ENCODE data around the gene CLCA2. TPM values are rescaled to one million over a fixed set of nuclear protein-coding genes. Genes with fewer than 3 reads are reported as not detected.

Gene CLCA2
- polyA plus RNA-seq (not detected in 2 replicates), polyA minus RNA-seq (not detected in 2 replicates)

DNA sequence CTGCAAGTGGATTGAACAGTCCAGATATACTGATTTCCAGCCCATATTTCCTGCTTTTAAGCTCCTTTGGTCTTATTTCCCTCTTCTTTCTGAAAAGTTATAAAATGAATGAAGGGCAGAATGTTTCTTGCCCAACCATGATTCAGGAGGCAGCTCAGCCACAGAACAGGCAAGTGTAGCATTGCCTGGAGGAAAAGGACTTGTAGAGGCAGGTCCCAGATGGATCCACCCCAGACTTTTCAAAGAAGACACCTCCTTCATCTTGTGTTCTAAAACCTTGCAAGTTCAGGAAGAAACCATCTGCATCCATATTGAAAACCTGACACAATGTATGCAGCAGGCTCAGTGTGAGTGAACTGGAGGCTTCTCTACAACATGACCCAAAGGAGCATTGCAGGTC lies at the start of gene CLCA2:
Gene CLCA2 (plus strand): TSS at position 299 of the 400 bp plus-strand sequence. CDS start 77 bp downstream, at position 376.
- no peak within 1 kb of the TSS for H2AFZ ChIP-seq (ENCODE audit: low read depth, low read length)
- H3K4me2 ChIP-seq (ENCODE audit: low read length): no peak within 1 kb of the TSS
- H3K79me2 ChIP-seq (replicated peaks; ENCODE audit: insufficient read depth, low read length): no peaks in the 10 kb centered on the region
- no peaks in the 10 kb centered on the region for H4K20me1 ChIP-seq (ENCODE audit: insufficient read depth)
- H3K27ac ChIP-seq (ENCODE audit: low read length): no peak within 1 kb of the TSS
- H3K27me3 ChIP-seq (ENCODE audit: insufficient read depth, low read depth, low read length): no peaks in the 10 kb centered on the region
- H3K9me3 ChIP-seq (ENCODE audit: low read length): no peaks in the 10 kb centered on the region
- H3K4me3 ChIP-seq (ENCODE audit: low read length): no peak within 1 kb of the TSS
- H3K36me3 ChIP-seq (ENCODE audit: insufficient read depth, low read length): no peaks in the 10 kb centered on the region
- H3K9ac ChIP-seq (ENCODE audit: low read length): no peak within 1 kb of the TSS
- H3F3A ChIP-seq (ENCODE audit: insufficient read depth, low read length, poor library complexity, severe bottlenecking): no peaks in the 10 kb centered on the region
- TF ChIP-seq CTCF (IDR thresholded peaks at IDR 0.05; ENCODE audit: poor library complexity, severe bottlenecking): no peak
- TF ChIP-seq MXI1 (conservative IDR thresholded peaks at IDR 0.05; ENCODE audit: poor library complexity, severe bottlenecking): no peak
- no peak for TF ChIP-seq RAD21 (conservative IDR thresholded peaks at IDR 0.05)
- no peak for TF ChIP-seq POLR2AphosphoS5 (IDR thresholded peaks at IDR 0.05)
- TF ChIP-seq REST (IDR thresholded peaks at IDR 0.05; ENCODE audit: borderline replicate concordance): no peak
- no peak for TF ChIP-seq SMC3 (conservative IDR thresholded peaks at IDR 0.05; ENCODE audit: poor library complexity)
- no peak for TF ChIP-seq EZH2 (IDR thresholded peaks at IDR 0.05; ENCODE audit: borderline replicate concordance, insufficient read depth, low read length, poor library complexity, severe bottlenecking)
- TF ChIP-seq TAF1 (IDR thresholded peaks at IDR 0.05; ENCODE audit: low read depth): no peak
- TF ChIP-seq EP300 (conservative IDR thresholded peaks at IDR 0.05; ENCODE audit: poor library complexity, severe bottlenecking): no peak
- no peaks in the 10 kb centered on the region for H3K9me2 ChIP-seq (ENCODE audit: insufficient read depth, low read length)

- no peaks in the 10 kb centered on the region for H3K9me2 ChIP-seq (ENCODE audit: insufficient read depth, low read length)
- H3K9ac ChIP-seq (ENCODE audit: low read length): no peak overlapping the region
- TF ChIP-seq MXI1 (conservative IDR thresholded peaks at IDR 0.05; ENCODE audit: poor library complexity, severe bottlenecking) (no peak), EP300 (conservative IDR thresholded peaks at IDR 0.05; ENCODE audit: poor library complexity, severe bottlenecking) (no peak), SMC3 (conservative IDR thresholded peaks at IDR 0.05; ENCODE audit: poor library complexity) (no peak), CTCF (IDR thresholded peaks at IDR 0.05; ENCODE audit: poor library complexity, severe bottlenecking) (no peak), EZH2 (IDR thresholded peaks at IDR 0.05; ENCODE audit: borderline replicate concordance, insufficient read depth, low read length, poor library complexity, severe bottlenecking) (no peak), POLR2AphosphoS5 (IDR thresholded peaks at IDR 0.05) (no peak), RAD21 (conservative IDR thresholded peaks at IDR 0.05) (no peak), REST (IDR thresholded peaks at IDR 0.05; ENCODE audit: borderline replicate concordance) (no peak), TAF1 (IDR thresholded peaks at IDR 0.05; ENCODE audit: low read depth) (no peak)
- H4K20me1 ChIP-seq (ENCODE audit: insufficient read depth): no peaks in the 10 kb centered on the region
- H3K9me3 ChIP-seq (ENCODE audit: low read length): no peaks in the 10 kb centered on the region
- no peaks in the 10 kb centered on the region for H3K27me3 ChIP-seq (ENCODE audit: insufficient read depth, low read depth, low read length)
- peaks cover 20% of the 10 kb centered on the region for H3K36me3 ChIP-seq (ENCODE audit: insufficient read depth, low read length)
- no peaks in the 10 kb centered on the region for H3K79me2 ChIP-seq (replicated peaks; ENCODE audit: insufficient read depth, low read length)
- no peak overlapping the region for H3K27ac ChIP-seq (ENCODE audit: low read length)
- no peak overlapping the region for H3K4me3 ChIP-seq (ENCODE audit: low read length)
- peaks cover 2% of the 10 kb centered on the region for H3F3A ChIP-seq (ENCODE audit: insufficient read depth, low read length, poor library complexity, severe bottlenecking)
- H3K4me2 ChIP-seq (ENCODE audit: low read length): no peak overlapping the region
- H2AFZ ChIP-seq (ENCODE audit: low read depth, low read length): no peak overlapping the region
These were observed 48.3 kb upstream of the CLCA2 start for GRCh38 chr1:86375688-86376087.

Data from neural cell (in vitro differentiated cells).